ENCODE results near the gene GPR15LG.
"Not testable (repeated sequence)": the region's sequence is repeated elsewhere in the genome, so short reads cannot be mapped to it uniquely, and the experiment has no call there.

The GPR15LG gene

GRCh38 chr10:84166620-84167288 is 6.8 kb upstream of the GPR15LG start:
- no peak for DNase-seq

- not testable (repeated sequence) for DNase-seq
Observed at GRCh38 chr10:84167289-84167653, 6.3 kb upstream of the GPR15LG start.

GRCh38 chr10:84168382-84168781 is 5.2 kb upstream of the GPR15LG start:
- DNase-seq: not testable (repeated sequence)

GRCh38 chr10:84171237-84171636 is 2.4 kb upstream of the GPR15LG start:
- DNase-seq: not testable (repeated sequence)

- DNase-seq: not testable (repeated sequence)
Observed at GRCh38 chr10:84171700-84172466, 1.7 kb upstream of the GPR15LG start.

GRCh38 chr10:84172467-84173356 is 889 bp upstream of the GPR15LG start:
- no peak for DNase-seq

- no peak for DNase-seq
Observed at GRCh38 chr10:84175436-84175835, 1.8 kb downstream of the GPR15LG start.

GRCh38 chr10:84176351-84176750 is 2.8 kb downstream of the GPR15LG start:
- no peak for DNase-seq

- no peak for DNase-seq
Observed at GRCh38 chr10:84176836-84177474, 3.4 kb downstream of the GPR15LG start.

GRCh38 chr10:84177541-84178141 is 4.0 kb downstream of the GPR15LG start:
- DNase-seq: no peak

GRCh38 chr10:84178160-84178609 is 4.6 kb downstream of the GPR15LG start:
- DNase-seq: no peak

GRCh38 chr10:84179059-84179710 is 5.6 kb downstream of the GPR15LG start:
- no peak for DNase-seq

GRCh38 chr10:84180386-84180785 is 6.8 kb downstream of the GPR15LG start:
- DNase-seq: not testable (repeated sequence)

GRCh38 chr10:84181631-84182030 is 8.0 kb downstream of the GPR15LG start:
- no peak for DNase-seq

- no peak for DNase-seq
Observed at GRCh38 chr10:84184517-84184916, 10.9 kb downstream of the GPR15LG start.

- DNase-seq: no peak
Observed at GRCh38 chr10:84185526-84186175, 12.1 kb downstream of the GPR15LG start.

GRCh38 chr10:84188815-84189214 is 15.2 kb downstream of the GPR15LG start:
- DNase-seq: no peak

GRCh38 chr10:84190621-84191020 is 17.0 kb downstream of the GPR15LG start:
- no peak for DNase-seq

GRCh38 chr10:84191106-84191505 is 17.5 kb downstream of the GPR15LG start:
- DNase-seq: no peak

- DNase-seq: no peak
Observed at GRCh38 chr10:84193327-84193726, 19.7 kb downstream of the GPR15LG start.

- DNase-seq: no peak
Observed at GRCh38 chr10:84193846-84194423, 20.3 kb downstream of the GPR15LG start.

Data from suppressor macrophage treated with lipopolysaccharide for 4 hours (primary cell).